KBM-7 (cell line): ENCODE data around the gene FRMD4A.

ENCODE experiments used
- DNase-seq: peaks from one replicate; pipeline ENCODE4 v3.0.0-alpha.2; 2015
- in situ Hi-C: fragments of 300-500 bp; cut with MboI; formaldehyde crosslinking; loops from 2 replicates; pipeline ENCODE4 v1.14.3; 2020; ENCODE audit warnings: low sequenced_read_pairs, low pct_unique_long_range_greater_than_20kb, mixed read lengths

FRMD4A gene

DNA sequence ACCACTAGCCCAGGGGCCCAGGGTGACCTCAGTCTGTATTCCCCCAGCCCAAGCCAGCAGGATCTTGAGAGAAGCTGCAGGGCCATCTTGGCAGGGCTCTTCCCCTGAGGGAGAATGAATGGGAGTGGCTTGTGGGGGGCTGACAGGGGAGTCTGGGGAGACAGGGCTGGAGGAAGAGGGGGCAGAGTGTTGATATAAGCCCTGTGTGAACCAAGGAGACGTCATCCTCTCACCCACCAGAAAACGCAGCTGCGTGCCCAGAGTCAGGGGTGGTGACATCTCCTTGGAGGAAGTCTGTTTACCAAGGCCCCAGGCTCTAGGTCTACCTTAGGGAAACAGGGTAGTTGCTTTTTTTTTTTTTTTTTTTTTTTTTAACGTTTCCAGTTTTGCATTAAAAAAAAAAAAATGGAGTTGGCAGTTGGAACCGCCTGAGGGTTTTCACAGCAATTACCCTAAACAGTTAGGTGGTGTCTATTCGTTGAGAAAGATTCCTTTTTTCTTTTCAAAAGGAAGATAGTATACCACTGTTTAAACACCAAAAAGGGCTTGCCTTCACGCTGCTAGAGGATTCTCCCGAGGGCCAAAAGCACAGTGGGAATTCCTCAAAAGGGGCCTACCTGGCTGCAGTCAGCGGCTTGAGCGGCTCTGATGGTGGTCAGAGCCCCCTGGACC is 630.1 kb downstream of the FRMD4A start:
- in situ Hi-C loops, result no loop called here
- no peak for DNase-seq

DNA sequence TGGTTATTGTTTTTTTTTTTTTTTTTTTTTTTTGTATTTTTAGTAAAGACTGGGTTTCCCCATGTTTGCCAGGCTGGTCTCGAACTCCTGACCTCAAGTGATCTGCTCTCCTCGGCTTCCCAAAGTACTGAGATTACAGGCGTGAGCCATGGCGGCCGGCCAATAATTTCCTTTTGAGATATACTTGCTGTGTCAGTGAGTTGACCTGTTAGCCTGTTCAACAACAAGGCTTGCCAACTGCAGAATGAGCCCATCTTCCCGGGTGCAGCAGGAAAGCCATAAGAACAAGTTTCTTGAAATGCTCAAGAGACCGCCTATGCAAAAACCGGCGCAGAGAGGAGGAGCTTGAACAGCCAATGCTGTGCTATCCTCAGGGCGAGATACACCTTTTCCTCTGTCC is 631.5 kb downstream of the FRMD4A start:
- DNase-seq, result no peak
- in situ Hi-C loops, result no loop called here

DNA sequence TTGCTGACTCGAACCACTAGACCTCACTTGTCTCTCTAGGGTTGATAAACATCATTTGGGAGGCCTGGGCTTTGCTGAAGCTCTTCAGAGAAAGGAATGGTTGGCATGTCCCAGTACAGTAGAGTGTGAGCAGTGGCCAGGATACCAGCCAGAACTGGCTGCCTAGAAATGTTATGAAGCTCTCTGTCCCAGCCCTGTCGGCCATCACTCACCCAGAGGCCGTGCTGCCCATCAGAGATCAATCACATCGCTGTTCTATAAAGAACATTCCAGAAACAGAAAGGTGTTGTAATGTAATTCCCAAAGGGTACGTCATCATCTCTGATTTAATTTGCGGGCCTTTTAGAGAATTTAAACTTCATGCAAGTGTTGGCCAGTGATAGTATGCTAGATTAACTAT is 632.5 kb downstream of the FRMD4A start:
- DNase-seq, result no peak
- in situ Hi-C loops, result no loop called here

DNA sequence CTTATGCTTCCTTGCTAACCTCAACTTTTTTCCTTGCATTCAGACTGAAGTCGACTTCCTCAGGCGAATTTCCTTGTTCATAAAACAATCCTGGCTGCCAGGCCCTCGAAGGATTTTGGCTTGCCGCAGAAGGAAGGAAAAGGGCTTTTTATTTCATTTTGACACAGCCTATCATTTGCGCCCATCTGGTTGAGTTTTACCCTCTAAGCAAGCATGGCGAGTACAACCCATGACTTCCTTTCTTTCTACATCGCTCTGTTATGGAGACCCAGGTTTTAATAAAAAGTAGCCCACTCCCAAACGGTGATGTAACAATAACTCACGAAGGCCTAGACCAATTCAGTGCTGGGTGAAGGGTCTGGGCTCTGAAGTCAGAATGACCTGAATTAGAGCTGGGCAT is 634.7 kb downstream of the FRMD4A start:
- DNase-seq, result no peak
- in situ Hi-C loops, result no loop called here

DNA sequence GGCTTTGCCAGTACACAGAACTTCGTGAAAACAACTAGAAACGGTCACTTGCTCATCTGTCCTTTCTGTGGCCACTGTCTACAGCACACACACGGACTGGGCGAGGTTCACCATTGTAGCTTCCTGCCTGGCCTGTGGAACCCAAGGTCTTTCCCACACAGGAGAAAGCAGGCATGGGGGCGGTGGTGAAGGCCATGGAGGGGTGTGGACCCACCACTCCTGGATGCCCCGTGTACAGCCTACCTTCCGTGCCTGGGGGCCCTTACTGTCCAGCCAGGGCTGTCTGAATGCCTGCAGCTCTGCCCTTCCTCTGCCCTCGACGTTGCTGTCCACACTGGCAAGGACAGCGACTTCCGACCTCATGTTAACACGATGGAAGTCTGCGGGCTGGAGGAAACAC is 635.1 kb downstream of the FRMD4A start:
- in situ Hi-C loops, result no loop called here
- DNase-seq, result no peak

DNA sequence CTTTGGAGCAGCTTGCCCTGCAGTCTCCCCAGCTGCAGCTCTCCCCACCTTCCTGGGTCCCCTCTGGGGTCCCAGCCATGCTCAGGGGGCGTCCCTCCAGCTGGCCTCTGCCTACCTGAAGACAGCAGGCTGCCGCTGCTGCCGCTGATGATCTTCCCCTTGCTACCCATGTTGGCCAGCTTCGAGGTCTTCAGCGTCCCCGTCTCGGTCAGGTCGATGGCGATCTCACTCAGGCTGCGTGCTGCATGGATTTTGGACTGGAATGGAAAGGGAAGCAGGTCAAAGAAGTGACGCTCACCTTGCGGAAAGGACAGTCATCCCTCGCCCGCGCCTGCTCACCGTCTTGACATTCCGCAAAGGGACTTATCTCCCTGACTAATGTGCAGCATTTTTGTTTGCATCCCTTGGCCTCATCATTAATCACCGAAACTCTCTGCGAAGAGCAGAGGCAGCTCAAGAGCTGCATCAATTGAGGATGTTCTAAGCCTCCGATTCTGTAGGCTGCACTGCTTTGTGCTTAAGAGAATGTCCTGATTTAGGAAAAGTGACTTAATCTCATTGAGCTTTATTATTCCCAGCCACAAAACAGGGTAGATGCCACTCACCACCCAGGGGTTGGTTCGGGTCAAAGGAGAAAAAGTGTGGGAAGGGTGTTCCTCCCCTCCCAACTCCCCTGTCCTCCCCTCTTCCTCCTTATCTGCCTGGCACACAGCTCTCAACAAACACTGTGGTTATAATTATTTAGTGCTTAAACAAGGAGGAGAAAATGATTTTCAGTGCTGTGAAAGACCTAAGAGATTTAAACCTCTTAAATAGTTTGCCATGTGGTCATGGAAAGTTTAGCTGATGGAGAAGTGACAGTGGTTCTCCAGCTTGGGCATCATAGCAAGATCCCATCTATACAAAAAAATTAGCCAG is 636.7 kb downstream of the FRMD4A start:
- in situ Hi-C loops, result no loop called here
- no peak for DNase-seq

DNA sequence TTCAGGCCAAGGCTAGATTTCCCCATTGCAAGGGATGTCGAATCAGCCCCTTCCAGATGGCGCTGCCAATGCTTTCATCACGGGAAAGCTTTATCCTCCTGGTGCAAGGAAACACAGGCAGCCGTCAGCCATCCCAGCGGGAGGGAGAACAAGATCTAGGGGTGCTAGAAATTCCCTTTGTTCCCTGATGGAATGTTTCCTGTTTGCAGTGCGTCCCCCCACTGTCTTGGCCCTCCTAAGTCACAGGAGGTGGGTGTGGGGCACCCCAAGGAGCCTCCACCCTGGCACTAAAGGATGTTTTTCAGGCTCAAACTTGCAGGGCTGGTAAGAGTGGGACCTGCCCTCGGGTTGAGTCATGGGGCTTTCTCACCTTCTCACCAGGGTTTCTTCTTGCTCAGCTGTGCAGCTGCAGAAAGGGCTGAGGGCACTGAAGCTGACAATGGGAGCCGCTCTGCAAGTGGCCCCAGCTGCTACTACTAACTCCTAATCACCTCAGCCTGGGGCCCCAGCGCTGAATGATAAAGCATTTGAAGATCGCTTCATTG is 640.4 kb downstream of the FRMD4A start:
- in situ Hi-C loops, result no loop called here
- no peak for DNase-seq

DNA sequence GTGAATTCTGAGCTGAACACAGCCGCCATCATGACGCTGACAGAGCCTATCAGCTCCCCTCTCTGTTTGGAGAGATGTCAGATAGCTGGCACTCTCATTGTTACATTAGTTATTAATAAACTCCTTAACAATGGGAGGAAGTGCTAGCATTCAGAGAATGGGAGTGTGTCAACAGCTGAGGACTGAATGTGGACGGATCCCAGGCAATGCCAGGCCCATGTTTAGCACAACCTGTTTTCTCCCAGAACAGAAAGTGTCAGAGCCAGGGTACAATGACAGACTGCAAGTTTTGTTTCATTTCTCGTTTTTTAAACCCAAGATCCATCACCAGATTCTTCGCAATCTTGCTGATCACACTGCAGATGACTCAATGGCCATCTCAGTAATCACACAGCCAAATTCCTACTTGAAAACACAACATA is 644.4 kb downstream of the FRMD4A start:
- in situ Hi-C loops, result no loop called here
- no peak for DNase-seq

DNA sequence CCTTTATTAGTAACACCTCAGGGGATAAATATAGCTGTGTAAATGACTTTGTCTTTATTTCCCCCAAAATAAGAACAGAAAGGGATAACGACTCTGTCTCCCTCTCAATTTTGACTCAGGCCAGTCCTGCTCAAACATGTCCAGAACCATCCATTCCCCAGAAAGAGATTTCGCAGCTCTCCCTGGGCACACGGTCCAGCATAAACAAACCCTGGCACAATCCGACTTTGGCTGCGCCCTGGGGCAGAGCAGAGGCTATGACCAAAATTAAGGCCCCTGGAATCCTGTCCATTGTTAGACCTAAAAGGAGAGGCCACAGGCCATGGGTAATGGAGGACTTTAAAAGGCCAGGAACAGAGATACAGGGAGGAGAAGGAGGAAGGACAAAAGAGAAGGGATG is 644.8 kb downstream of the FRMD4A start:
- no peak for DNase-seq
- in situ Hi-C loops, result no loop called here

DNA sequence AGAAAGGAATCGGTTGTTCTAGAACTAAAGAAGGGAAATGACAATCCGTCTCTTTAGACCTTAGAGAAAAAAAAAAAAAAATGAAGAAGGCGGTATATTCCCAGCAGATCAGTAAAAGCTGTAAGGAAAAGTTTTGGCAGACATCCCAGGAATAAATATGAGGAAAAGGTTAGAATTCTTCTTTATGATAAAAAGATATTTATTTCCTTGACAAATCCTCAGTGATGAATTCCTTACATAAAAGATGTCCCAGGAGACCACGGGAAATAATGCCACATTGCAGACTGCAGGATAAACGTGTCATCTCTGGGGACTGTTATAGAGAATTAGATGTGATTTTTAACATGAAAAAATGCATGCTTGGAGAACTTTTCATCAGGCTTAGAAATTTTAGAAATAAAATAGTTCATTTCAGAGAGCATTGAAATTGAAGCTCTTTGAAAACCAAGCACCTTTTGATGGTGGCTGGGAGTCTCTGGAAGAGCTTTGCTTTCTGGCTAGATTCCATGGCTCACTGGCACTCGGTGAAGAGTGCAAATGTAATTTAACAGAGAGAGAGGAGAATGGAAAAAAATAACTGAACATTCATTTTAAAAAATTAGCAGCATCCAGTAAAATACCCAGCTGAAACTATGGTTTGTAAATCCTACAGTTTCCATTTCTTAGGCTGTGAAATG is 645.8 kb downstream of the FRMD4A start:
- in situ Hi-C loops, result no loop called here
- DNase-seq, result no peak

DNA sequence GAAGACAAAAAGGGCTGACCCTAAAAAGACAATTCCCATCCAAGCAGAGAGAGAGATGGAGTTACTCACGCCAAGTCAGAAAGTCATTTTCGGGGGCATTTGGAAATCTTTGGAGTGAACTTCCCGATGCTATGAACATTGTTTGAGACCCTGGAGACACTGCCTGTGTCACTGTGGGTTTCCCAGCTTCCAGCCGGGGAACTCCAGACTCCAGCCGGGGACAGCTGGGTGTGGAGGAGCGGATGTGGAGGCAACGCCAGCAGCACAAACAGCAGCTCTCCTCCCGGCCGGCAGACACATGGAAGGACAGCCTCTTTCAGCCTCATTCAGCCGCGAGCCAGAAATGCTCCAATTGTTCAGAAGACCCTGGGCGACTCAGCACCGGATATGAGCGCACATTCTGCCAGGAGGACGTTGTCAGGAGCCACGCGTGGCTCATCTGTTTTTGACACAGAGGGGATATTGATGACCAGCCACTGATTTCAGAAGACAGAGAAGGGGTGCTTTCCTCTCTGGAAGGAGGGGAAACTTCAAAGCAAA is 646.4 kb downstream of the FRMD4A start:
- no peak for DNase-seq
- in situ Hi-C loops, result no loop called here

DNA sequence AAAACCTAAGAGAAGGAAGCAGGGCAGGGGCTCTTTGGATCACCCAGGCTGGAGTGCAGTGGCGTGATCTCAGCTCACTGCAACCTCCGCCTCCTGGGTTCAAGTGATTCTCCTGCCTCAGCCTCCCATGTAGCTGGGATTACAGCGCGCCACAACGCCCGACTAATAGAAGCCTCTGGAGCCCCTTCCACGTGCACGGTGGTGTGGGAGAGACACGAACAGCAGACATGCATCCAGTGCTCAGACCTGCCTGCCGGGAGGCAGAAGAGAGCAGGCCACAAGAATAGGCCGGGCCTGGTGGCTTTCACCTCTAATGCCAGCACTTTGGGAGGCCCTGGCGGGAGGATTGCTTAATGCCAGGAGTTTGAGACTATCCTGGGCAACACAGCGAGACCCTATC is 647.7 kb downstream of the FRMD4A start:
- in situ Hi-C loops, result no loop called here
- DNase-seq, result no peak

DNA sequence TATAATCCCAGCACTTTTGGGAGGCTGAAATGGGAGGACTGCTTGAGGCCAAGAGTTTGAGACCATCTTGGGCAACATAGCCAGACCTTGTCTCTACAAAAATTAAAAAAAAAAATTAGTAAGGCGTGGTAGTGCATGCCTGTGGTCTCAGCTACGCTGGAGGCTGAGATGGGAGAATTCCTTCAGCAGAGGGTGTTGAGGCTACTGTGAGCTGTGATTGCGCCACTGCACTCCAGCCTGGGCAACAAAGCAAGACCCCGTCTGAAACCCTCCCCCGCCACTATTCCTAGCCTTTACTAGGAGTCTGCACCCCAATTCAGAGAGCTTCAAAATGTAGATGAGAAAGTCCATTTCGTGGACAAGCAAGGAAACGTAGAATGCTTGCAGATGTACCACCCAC is 648.8 kb downstream of the FRMD4A start:
- DNase-seq, result no peak
- in situ Hi-C loops, result no loop called here

DNA sequence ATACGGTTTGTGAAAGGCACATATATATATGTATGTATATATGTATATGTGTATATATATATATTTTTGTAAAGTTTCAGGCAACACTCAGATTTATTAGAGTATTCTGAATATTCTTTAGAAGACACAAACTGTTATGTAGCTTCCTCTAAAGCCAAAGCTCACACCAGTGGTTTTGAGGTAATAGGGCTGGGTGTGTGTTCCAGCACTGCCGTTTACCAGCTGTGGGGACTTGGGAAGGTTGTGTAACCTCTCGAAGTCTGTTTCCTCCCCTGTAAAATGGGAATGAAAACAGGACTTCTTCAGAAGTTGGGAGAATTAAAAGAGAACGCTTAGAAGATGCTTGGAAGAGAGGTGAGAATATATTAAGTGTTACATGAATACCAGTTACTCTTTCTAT is 649.2 kb downstream of the FRMD4A start:
- no peak for DNase-seq
- in situ Hi-C loops, result no loop called here

DNA sequence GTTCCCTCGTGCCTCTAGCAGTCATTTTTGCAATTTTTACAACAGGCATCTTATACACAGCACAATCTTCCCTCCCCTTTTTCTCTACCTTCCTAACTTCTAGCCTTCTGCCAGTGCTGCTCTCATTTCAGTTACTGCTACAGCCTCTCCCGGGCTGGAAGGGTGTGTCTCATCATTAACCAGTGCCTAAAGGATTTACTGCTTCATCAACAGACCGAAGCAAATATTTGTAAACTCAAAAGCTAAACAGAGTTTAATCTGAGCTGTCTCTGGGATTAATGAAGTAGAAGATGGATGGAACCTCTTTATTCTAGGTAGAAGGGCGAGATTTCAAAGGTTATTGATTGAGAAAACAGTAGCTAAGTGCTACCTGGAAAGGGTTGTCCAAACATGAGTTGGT is 649.6 kb downstream of the FRMD4A start:
- in situ Hi-C loops, result no loop called here
- no peak for DNase-seq

DNA sequence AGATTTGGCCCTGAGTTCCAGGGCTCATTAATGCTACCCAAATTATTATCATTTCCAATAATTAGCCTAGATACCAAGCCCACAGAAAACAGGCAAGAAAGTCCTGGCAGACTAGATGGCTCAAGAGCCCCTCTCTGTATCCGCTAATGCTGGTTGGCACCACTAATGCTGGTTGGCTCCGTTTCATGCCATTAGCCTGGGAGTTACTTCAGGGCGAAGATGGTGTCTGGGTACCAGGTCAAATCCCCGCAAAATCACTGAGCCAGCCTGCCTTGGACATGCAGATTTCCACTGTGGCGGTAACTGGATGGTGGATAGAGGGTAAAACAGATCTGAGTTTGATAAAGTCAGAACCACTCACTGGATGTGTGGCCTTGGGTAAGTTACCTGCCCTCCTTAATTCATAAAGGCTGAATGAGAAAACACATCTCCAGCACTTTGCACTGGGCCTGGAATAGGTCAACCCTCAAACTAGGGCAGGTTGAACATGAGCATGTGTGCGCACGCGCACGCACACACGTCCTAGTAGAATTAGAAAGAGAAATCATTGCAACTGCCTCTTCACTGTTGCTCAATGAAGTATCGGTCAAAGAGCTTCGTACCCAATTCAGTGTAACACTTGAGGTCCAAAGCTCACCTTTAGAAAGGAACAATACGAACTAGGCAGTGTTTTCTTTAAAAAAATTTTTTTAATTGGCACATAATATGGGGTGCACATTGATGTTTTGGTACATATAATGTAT is 652.5 kb downstream of the FRMD4A start:
- DNase-seq, result no peak
- in situ Hi-C loops, result no loop called here

DNA sequence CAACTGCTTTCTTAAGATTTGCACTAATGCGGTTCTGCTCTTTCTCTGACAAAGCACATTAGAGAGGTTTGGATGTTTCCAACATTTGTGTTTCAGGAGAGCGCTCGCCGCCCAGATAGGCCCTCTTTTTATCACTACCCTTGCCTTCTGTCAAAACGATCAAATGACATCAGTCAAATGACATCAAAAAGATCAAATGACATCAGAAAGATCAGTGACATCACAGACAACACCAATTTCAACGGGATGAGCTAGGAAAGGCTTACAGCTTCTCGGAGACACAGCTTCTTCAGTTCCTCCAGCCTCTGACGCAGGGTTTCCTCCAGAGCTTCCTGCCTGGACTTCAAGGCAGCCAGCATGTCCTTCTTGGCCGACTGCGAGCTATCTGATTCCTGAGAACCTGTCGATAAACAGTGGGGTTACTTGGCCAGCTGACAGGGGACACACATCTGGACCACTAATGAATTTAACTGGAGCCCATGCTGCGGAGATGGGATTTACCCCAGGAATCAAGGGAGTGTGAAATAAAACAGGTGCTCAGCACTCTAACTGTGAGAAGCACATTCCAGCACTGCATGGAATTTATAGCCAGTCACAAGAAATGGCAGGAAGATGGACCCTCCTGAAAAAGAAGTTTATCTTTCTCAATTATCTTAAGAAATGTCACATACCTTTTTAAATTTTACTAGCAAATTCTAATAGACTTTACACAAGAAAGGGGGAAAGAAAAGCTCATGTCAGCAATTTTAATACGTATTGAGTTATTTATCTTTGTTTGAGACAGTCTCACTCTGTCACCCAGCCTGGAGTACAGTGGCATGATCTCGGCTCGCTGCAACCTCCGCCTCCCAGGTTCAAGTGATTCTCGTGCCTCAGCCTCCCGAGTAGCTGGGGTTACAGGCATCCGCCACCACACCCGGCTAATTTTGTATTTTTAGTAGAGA is 655.8 kb downstream of the FRMD4A start:
- in situ Hi-C loops, result no loop called here
- no peak for DNase-seq

DNA sequence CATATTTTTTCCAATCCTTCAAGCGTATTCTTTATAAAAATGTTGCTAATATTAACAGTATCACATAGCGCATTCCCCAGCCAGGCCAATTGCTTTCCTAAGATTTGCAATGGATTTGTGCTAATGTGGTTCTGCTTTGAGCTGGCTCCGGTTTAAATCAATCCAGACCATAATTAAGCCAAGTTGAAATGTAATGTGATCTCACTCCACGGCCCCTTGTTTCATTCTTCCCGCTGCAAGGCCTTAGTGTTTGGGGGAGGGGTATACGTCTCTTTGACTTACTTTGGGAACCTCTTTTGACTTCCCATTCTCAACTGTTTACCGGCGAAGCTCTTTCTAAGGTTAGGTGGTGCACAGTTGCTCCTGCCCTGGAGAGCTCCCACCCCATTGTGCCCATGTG is 657.6 kb downstream of the FRMD4A start:
- in situ Hi-C loops, result no loop called here
- DNase-seq, result no peak
